K562 (cell line): ENCODE results near the gene TDG. TPM values are rescaled to one million over a fixed set of nuclear protein-coding genes. Genes with fewer than 3 reads are reported as not detected.

ENCODE experiments used
- BCLAF1 ChIP-seq, 2 experiments: fragments of 450-650 bp in 1 of 2; IDR thresholded peaks; 2 replicates each; pipeline ENCODE4 v1.6.1; 2011 to 2017; ENCODE audit warnings: low read depth in 2 of 2, antibody characterized with exemption in 1 of 2, borderline replicate concordance in 1 of 2, low read length in 1 of 2, mild to moderate bottlenecking in 1 of 2, mixed read lengths in 1 of 2; ENCODE audit not compliant: control insufficient read depth in 1 of 2
- CCNT2 ChIP-seq: IDR thresholded peaks from 2 replicates; pipeline ENCODE4 v1.6.1; 2011; ENCODE audit warnings: borderline replicate concordance, low read depth, mild to moderate bottlenecking, moderate library complexity, mixed read lengths, low read length; ENCODE audit not compliant: insufficient read length; ENCODE audit errors: extremely low read depth
- CREB3 ChIP-seq: fragments of 450-650 bp; conservative IDR thresholded peaks from 2 replicates; pipeline ENCODE4 v1.6.1; 2016; ENCODE audit warnings: missing genetic modification characterization, low read depth, mild to moderate bottlenecking, missing compliant biosample characterization, moderate library complexity
- E2F6 ChIP-seq, 2 experiments: IDR thresholded peaks; 2 replicates each; pipeline ENCODE4 v1.6.1; 2011; ENCODE audit warnings: borderline replicate concordance in 1 of 2, control low read depth in 1 of 2, low read depth in 1 of 2, low read length in 1 of 2, mild to moderate bottlenecking in 1 of 2, mixed read lengths in 1 of 2, moderate library complexity in 1 of 2; ENCODE audit not compliant: insufficient read depth in 1 of 2, insufficient read length in 1 of 2, poor library complexity in 1 of 2, severe bottlenecking in 1 of 2; ENCODE audit errors: extremely low read depth in 1 of 2
- JUND ChIP-seq, 2 experiments: IDR thresholded peaks; 2 replicates in 1 of 2; 3 replicates in 1 of 2; pipeline ENCODE4 v1.6.1; 2011; ENCODE audit warnings: borderline replicate concordance in 2 of 2, low read depth in 2 of 2, low read length in 2 of 2, improper control_type of control experiment in 1 of 2, missing biosample characterization in 1 of 2, missing genetic modification characterization in 1 of 2, missing genetic modification reagents in 1 of 2
- KLF6 ChIP-seq: fragments of 250-450 bp; sonication (Bioruptor Pico); IDR thresholded peaks from 2 replicates; pipeline ENCODE4 v1.4.0; 2020; ENCODE audit warnings: mild to moderate bottlenecking, moderate library complexity, borderline replicate concordance
- NCOA4 ChIP-seq: fragments of 450-650 bp; IDR thresholded peaks from 2 replicates; pipeline ENCODE4 v1.6.1; 2018; ENCODE audit warnings: mild to moderate bottlenecking; ENCODE audit not compliant: partially characterized antibody
- PRMT5 ChIP-seq: sonication (generic); formaldehyde crosslinking; IDR thresholded peaks from 2 replicates; pipeline ENCODE4 v1.5.0; 2020; ENCODE audit warnings: missing genetic modification reagents
- YBX1 ChIP-seq: fragments of 450-650 bp; IDR thresholded peaks from 2 replicates; pipeline ENCODE4 v1.7.1; 2016; ENCODE audit warnings: mild to moderate bottlenecking
- ZNF134 ChIP-seq: fragments of 250-450 bp; sonication (Bioruptor Pico); conservative IDR thresholded peaks from 2 replicates; pipeline ENCODE4 v1.4.0; 2020
- ZNF146 ChIP-seq: IDR thresholded peaks from one replicate; pipeline ENCODE4 v1.6.1; 2018; ENCODE audit warnings: missing compliant biosample characterization; ENCODE audit not compliant: unreplicated experiment
- ZNF311 ChIP-seq: fragments of 250-450 bp; sonication (Bioruptor Pico); IDR thresholded peaks from 2 replicates; pipeline ENCODE4 v1.4.0; 2020; ENCODE audit warnings: mild to moderate bottlenecking, moderate library complexity
- ZNF507 ChIP-seq: conservative IDR thresholded peaks from 2 replicates; pipeline ENCODE4 v1.6.1; 2017; ENCODE audit warnings: missing genetic modification characterization, missing compliant biosample characterization
- polyA plus RNA-seq, 8 experiments: library from polyadenylated mRNA; depleted of rRNA in 4 of 8; stranded (reverse) in 5 of 8; unstranded in 3 of 8; fragments of >200 nt; fragmentation: Nextera tagmentation in 2 of 8; fragmentation: Illumina TruSeq in 1 of 8; extraction: Ambion mirVana in 2 of 8; extraction: Trizol in 1 of 8; gene quantifications; 2 replicates each; pipeline versions ENCODE4 v1.2.1 to v1.2.3, GENCODE V29; 2011 to 2014; ENCODE audit warnings: inconsistent platforms in 1 of 8, missing spikeins in 1 of 8
- total RNA-seq, 7 experiments: library from RNA; depleted of rRNA in 6 of 7; stranded (reverse); fragments of >200 nt in 6 of 7; fragmentation: Illumina TruSeq in 2 of 7; extraction: Trizol in 2 of 7; gene quantifications; 2 replicates each; pipeline versions ENCODE4 v1.2.1 to v1.2.3, GENCODE V29; 2011 to 2021; ENCODE audit warnings: low replicate concordance in 1 of 7
- TF ChIP-seq, protein P1 (sequence below): sonication (generic); formaldehyde crosslinking; IDR thresholded peaks from 2 replicates; pipeline ENCODE4 v1.8.0; 2022; ENCODE audit warnings: mild to moderate bottlenecking, missing genetic modification reagents

TDG gene
- total and polyA plus RNA-seq, 9 of the 15 experiments (the other 6 are each of a cell fraction or from before 2014, with no cell fraction given): 37.6 to 77.2 (median 64.0) TPM

DNA sequence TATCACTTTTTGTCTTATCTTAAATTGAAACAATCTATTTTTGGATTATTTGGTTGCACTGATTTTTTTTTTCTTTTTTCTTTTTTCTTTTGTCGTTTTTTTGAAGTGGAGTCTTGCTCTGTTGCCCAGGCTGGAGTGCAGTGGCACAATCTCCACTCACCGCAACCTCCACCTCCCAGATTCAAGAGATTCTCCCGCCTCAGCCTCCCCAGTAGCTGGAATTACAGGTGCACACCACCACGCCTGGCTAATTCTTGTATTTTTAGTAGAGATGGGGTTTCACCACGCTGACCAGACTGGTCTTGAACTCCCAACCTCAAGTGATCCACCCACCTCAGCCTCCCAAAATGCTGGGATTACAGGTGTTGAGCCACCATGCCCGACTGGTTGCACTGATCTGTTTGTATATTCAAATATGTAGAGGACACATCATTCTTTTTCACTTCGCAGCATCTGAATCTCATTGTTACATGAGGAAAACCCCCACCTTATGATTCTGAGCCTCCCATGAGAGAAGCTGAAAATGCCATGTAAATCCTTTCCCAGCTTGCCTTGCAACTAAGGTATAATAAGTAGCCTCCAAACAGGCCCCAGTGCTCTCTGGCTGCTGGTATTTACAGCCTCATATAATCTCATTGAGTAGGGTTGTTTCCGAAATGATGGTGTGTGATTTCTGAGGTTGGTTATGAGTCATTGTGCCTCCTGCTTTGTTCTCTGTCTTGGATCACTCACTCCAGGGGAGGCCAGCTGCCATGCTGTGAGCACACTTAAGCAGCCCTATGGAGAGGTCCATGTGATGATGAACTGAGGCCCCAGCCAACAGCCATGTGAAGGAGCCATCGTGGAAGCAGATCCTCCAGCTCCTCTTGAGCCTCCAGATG lies 40.7 kb upstream of the TDG start (continued):
- TF ChIP-seq BCLAF1 (IDR thresholded peaks at IDR 0.05; ENCODE audit: borderline replicate concordance in 1 of 2, control insufficient read depth in 1 of 2, low read depth in 2 of 2, low read length in 1 of 2): no peak
- no peak for TF ChIP-seq KLF6
- TF ChIP-seq ZNF146: no peak
- no peak for TF ChIP-seq ZNF134
- no peak for TF ChIP-seq PRMT5
- TF ChIP-seq CREB3 (tag): no peak
- no peak for TF ChIP-seq ZNF507
- no peak for TF ChIP-seq CCNT2
- no peak for TF ChIP-seq E2F6 (IDR thresholded peaks at IDR 0.05; ENCODE audit: borderline replicate concordance in 1 of 2, extremely low read depth in 1 of 2, insufficient read depth in 1 of 2, insufficient read length in 1 of 2, low read depth in 1 of 2, low read length in 1 of 2, poor library complexity in 1 of 2, severe bottlenecking in 1 of 2)
- TF ChIP-seq, protein P1, sequence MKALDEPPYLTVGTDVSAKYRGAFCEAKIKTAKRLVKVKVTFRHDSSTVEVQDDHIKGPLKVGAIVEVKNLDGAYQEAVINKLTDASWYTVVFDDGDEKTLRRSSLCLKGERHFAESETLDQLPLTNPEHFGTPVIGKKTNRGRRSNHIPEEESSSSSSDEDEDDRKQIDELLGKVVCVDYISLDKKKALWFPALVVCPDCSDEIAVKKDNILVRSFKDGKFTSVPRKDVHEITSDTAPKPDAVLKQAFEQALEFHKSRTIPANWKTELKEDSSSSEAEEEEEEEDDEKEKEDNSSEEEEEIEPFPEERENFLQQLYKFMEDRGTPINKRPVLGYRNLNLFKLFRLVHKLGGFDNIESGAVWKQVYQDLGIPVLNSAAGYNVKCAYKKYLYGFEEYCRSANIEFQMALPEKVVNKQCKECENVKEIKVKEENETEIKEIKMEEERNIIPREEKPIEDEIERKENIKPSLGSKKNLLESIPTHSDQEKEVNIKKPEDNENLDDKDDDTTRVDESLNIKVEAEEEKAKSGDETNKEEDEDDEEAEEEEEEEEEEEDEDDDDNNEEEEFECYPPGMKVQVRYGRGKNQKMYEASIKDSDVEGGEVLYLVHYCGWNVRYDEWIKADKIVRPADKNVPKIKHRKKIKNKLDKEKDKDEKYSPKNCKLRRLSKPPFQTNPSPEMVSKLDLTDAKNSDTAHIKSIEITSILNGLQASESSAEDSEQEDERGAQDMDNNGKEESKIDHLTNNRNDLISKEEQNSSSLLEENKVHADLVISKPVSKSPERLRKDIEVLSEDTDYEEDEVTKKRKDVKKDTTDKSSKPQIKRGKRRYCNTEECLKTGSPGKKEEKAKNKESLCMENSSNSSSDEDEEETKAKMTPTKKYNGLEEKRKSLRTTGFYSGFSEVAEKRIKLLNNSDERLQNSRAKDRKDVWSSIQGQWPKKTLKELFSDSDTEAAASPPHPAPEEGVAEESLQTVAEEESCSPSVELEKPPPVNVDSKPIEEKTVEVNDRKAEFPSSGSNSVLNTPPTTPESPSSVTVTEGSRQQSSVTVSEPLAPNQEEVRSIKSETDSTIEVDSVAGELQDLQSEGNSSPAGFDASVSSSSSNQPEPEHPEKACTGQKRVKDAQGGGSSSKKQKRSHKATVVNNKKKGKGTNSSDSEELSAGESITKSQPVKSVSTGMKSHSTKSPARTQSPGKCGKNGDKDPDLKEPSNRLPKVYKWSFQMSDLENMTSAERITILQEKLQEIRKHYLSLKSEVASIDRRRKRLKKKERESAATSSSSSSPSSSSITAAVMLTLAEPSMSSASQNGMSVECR (CRISPR knock-in tag): no peak
- TF ChIP-seq JUND (IDR thresholded peaks at IDR 0.05; ENCODE audit: borderline replicate concordance, low read depth, low read length): 0 out of 2 replicates have a peak, but pooled peaks have one; percentile 5
- TF ChIP-seq JUND (tag; IDR thresholded peaks at IDR 0.05; ENCODE audit: borderline replicate concordance, low read depth, low read length): no peak
- TF ChIP-seq YBX1: no peak
- TF ChIP-seq ZNF311 (CRISPR knock-in tag): no peak
- TF ChIP-seq NCOA4: no peak
